Measurements from ENCODE around the gene MAN2A2. TPM values are rescaled to one million over a fixed set of nuclear protein-coding genes. Genes with fewer than 3 reads are reported as not detected.

Gene MAN2A2
- polyA plus RNA-seq, 3 donors = 6.6 to 318 (median 7.3) TPM

DNA sequence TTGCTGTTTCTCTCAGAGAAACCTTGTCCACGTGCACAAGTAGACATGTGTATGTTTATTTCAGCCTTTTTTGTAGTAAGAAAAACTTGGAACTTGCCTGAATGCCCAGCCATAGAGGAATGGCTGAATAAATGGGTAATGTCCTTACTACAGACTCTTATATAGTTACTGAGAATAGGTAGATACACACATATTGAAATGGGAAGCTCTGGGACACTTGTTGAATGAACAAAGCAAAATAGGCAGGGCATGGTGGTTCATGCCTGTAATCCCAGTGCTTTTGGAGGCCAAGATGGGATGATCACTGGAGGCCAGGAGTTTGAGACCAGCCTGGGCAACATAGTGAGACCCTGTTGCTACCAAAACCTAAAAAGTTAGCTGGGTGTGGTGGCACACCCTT is 33.7 kb downstream of the MAN2A2 start:
- intact Hi-C loops (cut with micrococcal nuclease) = no loop called here
- H3K79me2 ChIP-seq (ENCODE audit: insufficient read depth, low read length) = peaks cover 15% of the 10 kb centered on the region
- H3K27ac Mint-ChIP-seq = no peak overlapping the region
- no peaks in the 10 kb centered on the region for H3K9me3 ChIP-seq (replicated peaks in 1 of 2; ENCODE audit: control insufficient read depth in 1 of 2, insufficient read depth in 1 of 2, low read length in 2 of 2)
- no peaks in the 10 kb centered on the region for H3K9me3 Mint-ChIP-seq
- H3K27ac ChIP-seq (ENCODE audit: low read depth in 1 of 2, low read length in 2 of 2) = no peak overlapping the region
- H3K27me3 ChIP-seq (ENCODE audit: control insufficient read depth in 2 of 2, insufficient read depth in 2 of 2, low read length in 2 of 2) = no peaks in the 10 kb centered on the region
- no CpG with 5 or more reads among the region's 1 CpG for WGBS (ENCODE audit: insufficient coverage)
- no peak overlapping the region for H3K4me3 ChIP-seq (replicated peaks in 1 of 3; ENCODE audit: low read depth in 2 of 3, low read length in 3 of 3)
- peaks cover 0 to 2% (median 2%) of the 10 kb centered on the region in 3 donors for H3K27me3 Mint-ChIP-seq (ENCODE audit: low read depth in 3 of 3)
- no peak overlapping the region for H3K4me3 Mint-ChIP-seq
- no peak overlapping the region for H3K9ac ChIP-seq (ENCODE audit: insufficient read depth, low read length, poor library complexity, severe bottlenecking)
- H2AFZ ChIP-seq (ENCODE audit: insufficient read depth, low read depth, low read length, poor library complexity, severe bottlenecking) = no peak overlapping the region
- peaks cover 28% of the 10 kb centered on the region for H3K4me1 Mint-ChIP-seq
- H3K4me2 ChIP-seq (replicated peaks; ENCODE audit: extremely low read depth, low read length, poor library complexity, severe bottlenecking) = no peak overlapping the region
- TF ChIP-seq, protein P1, sequence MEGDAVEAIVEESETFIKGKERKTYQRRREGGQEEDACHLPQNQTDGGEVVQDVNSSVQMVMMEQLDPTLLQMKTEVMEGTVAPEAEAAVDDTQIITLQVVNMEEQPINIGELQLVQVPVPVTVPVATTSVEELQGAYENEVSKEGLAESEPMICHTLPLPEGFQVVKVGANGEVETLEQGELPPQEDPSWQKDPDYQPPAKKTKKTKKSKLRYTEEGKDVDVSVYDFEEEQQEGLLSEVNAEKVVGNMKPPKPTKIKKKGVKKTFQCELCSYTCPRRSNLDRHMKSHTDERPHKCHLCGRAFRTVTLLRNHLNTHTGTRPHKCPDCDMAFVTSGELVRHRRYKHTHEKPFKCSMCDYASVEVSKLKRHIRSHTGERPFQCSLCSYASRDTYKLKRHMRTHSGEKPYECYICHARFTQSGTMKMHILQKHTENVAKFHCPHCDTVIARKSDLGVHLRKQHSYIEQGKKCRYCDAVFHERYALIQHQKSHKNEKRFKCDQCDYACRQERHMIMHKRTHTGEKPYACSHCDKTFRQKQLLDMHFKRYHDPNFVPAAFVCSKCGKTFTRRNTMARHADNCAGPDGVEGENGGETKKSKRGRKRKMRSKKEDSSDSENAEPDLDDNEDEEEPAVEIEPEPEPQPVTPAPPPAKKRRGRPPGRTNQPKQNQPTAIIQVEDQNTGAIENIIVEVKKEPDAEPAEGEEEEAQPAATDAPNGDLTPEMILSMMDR (IDR thresholded peaks at IDR 0.05) = no peak
- peaks cover 23 to 36% of the 10 kb centered on the region in 2 donors for H3K36me3 ChIP-seq (replicated peaks in 1 of 2; ENCODE audit: control insufficient read depth in 1 of 2, insufficient read depth in 2 of 2, low read length in 2 of 2)
- peaks cover 30 to 44% of the 10 kb centered on the region in 2 donors for H3K4me1 ChIP-seq (ENCODE audit: control insufficient read depth in 1 of 2, insufficient read depth in 2 of 2, low read length in 2 of 2)
- peaks cover 38 to 44% of the 10 kb centered on the region in 2 donors for H3K36me3 Mint-ChIP-seq
- DNase-seq = no peak
- H4K20me1 ChIP-seq (ENCODE audit: insufficient read depth, low read length) = no peaks in the 10 kb centered on the region

DNA sequence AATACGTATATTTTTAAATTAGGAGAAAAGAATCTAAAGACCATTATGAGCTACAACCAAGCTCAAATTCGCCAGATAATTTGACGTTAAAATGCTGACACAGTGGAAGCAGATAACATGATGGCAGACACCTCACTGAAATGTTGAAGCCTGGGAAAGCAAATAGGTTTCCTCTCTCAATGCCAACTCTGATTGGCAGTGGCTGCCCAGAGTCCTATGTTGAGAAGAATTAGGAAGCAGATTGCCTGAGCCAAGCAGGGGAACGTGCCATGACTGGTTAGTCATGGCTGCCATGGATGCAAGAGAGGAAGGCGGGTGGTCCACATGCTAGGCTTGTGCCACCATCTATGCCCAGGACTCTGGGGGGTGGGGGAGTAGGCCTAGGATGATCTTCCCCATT is 35.2 kb downstream of the MAN2A2 start:
- Histone ChIP-seq H3K4me2 (replicated peaks; ENCODE audit: extremely low read depth, low read length, poor library complexity, severe bottlenecking) (no peak overlapping the region), H3K36me3 (replicated peaks in 1 of 2; ENCODE audit: control insufficient read depth in 1 of 2, insufficient read depth in 2 of 2, low read length in 2 of 2) (peaks cover 37 to 50% of the 10 kb centered on the region in 2 donors), H3K27me3 (ENCODE audit: control insufficient read depth in 2 of 2, insufficient read depth in 2 of 2, low read length in 2 of 2) (no peaks in the 10 kb centered on the region), H3K9ac (ENCODE audit: insufficient read depth, low read length, poor library complexity, severe bottlenecking) (no peak overlapping the region), H3K79me2 (ENCODE audit: insufficient read depth, low read length) (peaks cover 15% of the 10 kb centered on the region), H2AFZ (ENCODE audit: insufficient read depth, low read depth, low read length, poor library complexity, severe bottlenecking) (no peak overlapping the region), H3K4me3 (replicated peaks in 1 of 3; ENCODE audit: low read depth in 2 of 3, low read length in 3 of 3) (no peak overlapping the region), H4K20me1 (ENCODE audit: insufficient read depth, low read length) (no peaks in the 10 kb centered on the region), H3K9me3 (replicated peaks in 1 of 2; ENCODE audit: control insufficient read depth in 1 of 2, insufficient read depth in 1 of 2, low read length in 2 of 2) (no peaks in the 10 kb centered on the region), H3K27ac (ENCODE audit: low read depth in 1 of 2, low read length in 2 of 2) (no peak overlapping the region), H3K4me1 (ENCODE audit: control insufficient read depth in 1 of 2, insufficient read depth in 2 of 2, low read length in 2 of 2) (peaks cover 22 to 33% of the 10 kb centered on the region in 2 donors)
- 100% methylated on average over 2 of the region's 5 CpGs for WGBS (ENCODE audit: insufficient coverage)
- peaks cover 52 to 59% of the 10 kb centered on the region in 2 donors for H3K36me3 Mint-ChIP-seq
- intact Hi-C loops (cut with micrococcal nuclease) = no loop called here
- H3K9me3 Mint-ChIP-seq = no peaks in the 10 kb centered on the region
- H3K4me3 Mint-ChIP-seq = no peak overlapping the region
- peaks cover 0 to 2% (median 2%) of the 10 kb centered on the region in 3 donors for H3K27me3 Mint-ChIP-seq (ENCODE audit: low read depth in 3 of 3)
- TF ChIP-seq, protein P1 (IDR thresholded peaks at IDR 0.05) = no peak
- no peak overlapping the region for H3K27ac Mint-ChIP-seq
- no peak for DNase-seq
- peaks cover 23% of the 10 kb centered on the region for H3K4me1 Mint-ChIP-seq
